Nephron progenitor cell (in vitro differentiated cells): ENCODE measurements around the gene UNCX.

Experiments used
- DNase-seq: peaks from one replicate; pipeline ENCODE4 v3.0.0; 2021
- H3K27ac Mint-ChIP-seq: 2 replicates; pipeline ENCODE4 v1.8.0; 2021; ENCODE audit warnings: mild to moderate bottlenecking, moderate library complexity, mixed read lengths
- H3K27me3 Mint-ChIP-seq: 2 replicates; pipeline ENCODE4 v1.8.0; 2021; ENCODE audit warnings: mild to moderate bottlenecking, low read depth, mixed read lengths; ENCODE audit not compliant: poor library complexity
- H3K36me3 Mint-ChIP-seq: 2 replicates; pipeline ENCODE4 v1.8.0; 2021; ENCODE audit warnings: low read depth, mixed read lengths
- H3K4me1 Mint-ChIP-seq: 2 replicates; pipeline ENCODE4 v1.8.0; 2021; ENCODE audit warnings: mixed read lengths
- H3K4me3 Mint-ChIP-seq: 2 replicates; pipeline ENCODE4 v1.8.0; 2021; ENCODE audit warnings: mild to moderate bottlenecking, moderate library complexity, mixed read lengths
- H3K9me3 Mint-ChIP-seq: 2 replicates; pipeline ENCODE4 v1.8.0; 2021; ENCODE audit warnings: mild to moderate bottlenecking, moderate library complexity, mixed read lengths
- TF ChIP-seq, protein P1 (sequence below): fragments of 200-600 bp; sonication (generic); IDR thresholded peaks from 2 replicates; pipeline ENCODE4 v1.5.0; 2021; ENCODE audit warnings: antibody characterized with exemption

UNCX gene

DNA sequence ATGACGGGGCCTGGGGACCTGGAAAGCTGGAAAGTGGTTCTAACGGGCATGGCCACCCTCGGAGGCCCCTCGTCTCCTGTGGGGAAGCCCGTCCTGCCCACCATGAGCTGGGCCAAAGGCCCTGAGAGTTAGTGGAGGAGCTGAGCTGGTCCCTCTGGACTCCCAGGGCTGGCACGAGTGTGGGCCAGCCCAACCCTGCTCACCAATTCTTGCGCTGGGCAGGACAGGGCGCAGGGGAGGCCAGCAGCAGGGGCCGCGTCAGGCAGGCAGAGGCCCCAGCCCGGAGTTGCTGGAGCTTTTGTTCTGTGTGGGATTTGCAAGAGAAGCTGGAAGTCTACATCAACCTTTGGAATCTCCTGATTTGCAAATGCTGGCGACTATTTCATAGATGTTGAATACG lies 29.8 kb downstream of the UNCX start:
- Mint-ChIP-seq H3K4me3 (no peak overlapping the region), H3K36me3 (no peaks in the 10 kb centered on the region), H3K4me1 (peaks cover 7% of the 10 kb centered on the region), H3K27ac (no peak overlapping the region), H3K9me3 (no peaks in the 10 kb centered on the region), H3K27me3 (peaks cover 57% of the 10 kb centered on the region)
- TF ChIP-seq, protein P1, sequence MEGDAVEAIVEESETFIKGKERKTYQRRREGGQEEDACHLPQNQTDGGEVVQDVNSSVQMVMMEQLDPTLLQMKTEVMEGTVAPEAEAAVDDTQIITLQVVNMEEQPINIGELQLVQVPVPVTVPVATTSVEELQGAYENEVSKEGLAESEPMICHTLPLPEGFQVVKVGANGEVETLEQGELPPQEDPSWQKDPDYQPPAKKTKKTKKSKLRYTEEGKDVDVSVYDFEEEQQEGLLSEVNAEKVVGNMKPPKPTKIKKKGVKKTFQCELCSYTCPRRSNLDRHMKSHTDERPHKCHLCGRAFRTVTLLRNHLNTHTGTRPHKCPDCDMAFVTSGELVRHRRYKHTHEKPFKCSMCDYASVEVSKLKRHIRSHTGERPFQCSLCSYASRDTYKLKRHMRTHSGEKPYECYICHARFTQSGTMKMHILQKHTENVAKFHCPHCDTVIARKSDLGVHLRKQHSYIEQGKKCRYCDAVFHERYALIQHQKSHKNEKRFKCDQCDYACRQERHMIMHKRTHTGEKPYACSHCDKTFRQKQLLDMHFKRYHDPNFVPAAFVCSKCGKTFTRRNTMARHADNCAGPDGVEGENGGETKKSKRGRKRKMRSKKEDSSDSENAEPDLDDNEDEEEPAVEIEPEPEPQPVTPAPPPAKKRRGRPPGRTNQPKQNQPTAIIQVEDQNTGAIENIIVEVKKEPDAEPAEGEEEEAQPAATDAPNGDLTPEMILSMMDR = no peak
- DNase-seq = no peak

DNA sequence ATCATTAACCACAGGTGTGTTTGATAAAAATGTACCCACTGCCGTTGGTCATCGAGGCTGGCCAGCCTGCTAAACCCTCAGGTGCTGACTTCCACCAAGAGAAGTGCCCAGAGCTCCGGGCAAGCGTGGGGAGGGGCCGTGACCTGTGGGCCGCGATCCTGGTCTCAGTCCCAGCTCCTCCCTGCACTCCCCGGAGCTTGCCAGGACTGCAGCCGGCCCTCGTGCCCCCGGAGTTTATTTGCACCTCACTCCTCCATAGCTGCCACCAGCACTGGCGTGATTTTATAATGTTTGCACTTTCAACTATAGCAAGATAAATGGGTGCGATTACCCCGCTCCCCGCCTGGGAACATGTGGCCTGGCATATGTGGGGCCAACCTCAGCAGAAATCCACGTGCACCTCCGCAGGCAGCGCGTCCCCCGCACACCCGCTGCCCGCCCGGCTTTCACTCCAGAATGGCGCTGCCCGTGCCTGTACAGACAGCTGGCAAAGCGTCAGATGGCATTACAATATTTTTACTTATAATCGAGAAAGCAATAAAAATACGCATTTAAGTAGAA lies 30.8 kb downstream of the UNCX start:
- Mint-ChIP-seq H3K4me1 (peaks cover 7% of the 10 kb centered on the region), H3K36me3 (no peaks in the 10 kb centered on the region), H3K9me3 (no peaks in the 10 kb centered on the region), H3K27ac (no peak overlapping the region), H3K4me3 (no peak overlapping the region), H3K27me3 (peaks cover 58% of the 10 kb centered on the region)
- DNase-seq = no peak
- TF ChIP-seq, protein P1 = no peak

DNA sequence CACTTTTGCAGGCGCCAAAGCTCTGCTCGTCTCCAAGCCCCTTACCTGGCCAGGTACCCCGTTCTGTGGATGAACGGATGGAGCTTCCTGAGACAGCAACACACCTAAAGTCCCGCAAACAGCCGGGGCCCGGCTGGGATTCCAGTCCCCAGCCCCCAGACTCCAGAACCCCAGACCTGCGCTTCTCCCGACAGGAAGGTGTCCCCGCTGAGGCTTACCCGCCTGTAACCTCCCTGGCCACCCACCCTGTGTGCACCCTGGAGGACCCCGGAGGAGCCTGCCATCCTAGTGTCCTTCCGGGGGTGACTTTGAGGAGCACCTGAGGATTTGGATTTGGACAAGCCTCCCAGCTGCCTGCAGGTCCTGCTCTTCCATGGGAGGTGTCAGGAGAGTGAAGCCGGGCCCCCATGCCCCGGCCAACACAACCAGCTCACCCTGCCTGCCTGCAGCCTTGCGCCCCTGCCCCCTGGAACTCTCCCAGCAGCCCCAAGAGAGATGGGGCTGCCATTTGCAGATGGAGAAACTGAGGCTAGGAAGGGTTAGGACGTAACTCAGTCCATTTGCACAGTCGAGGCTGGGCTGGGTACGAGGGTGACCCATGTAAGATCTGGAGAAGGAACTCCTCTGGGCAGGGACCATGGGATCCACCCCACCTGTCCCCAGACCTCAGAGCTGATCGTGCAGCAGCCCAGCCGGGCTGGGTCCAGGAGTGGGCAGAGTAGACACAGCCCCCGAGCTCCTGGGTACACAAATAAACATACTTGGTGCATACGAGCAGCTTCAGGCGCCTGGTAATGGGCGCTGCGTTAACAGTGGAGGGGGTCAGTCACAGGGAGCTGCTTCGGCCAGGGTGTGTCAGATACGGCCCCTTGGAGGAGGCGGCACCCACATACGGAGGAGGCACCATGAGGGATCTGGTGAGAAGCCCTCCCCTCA lies 31.9 kb downstream of the UNCX start:
- TF ChIP-seq, protein P1 = no peak
- H3K36me3 Mint-ChIP-seq = no peaks in the 10 kb centered on the region
- no peaks in the 10 kb centered on the region for H3K9me3 Mint-ChIP-seq
- H3K4me1 Mint-ChIP-seq = peaks cover 16% of the 10 kb centered on the region
- no peak overlapping the region for H3K4me3 Mint-ChIP-seq
- no peak overlapping the region for H3K27ac Mint-ChIP-seq
- peaks cover 64% of the 10 kb centered on the region for H3K27me3 Mint-ChIP-seq
- DNase-seq = no peak

DNA sequence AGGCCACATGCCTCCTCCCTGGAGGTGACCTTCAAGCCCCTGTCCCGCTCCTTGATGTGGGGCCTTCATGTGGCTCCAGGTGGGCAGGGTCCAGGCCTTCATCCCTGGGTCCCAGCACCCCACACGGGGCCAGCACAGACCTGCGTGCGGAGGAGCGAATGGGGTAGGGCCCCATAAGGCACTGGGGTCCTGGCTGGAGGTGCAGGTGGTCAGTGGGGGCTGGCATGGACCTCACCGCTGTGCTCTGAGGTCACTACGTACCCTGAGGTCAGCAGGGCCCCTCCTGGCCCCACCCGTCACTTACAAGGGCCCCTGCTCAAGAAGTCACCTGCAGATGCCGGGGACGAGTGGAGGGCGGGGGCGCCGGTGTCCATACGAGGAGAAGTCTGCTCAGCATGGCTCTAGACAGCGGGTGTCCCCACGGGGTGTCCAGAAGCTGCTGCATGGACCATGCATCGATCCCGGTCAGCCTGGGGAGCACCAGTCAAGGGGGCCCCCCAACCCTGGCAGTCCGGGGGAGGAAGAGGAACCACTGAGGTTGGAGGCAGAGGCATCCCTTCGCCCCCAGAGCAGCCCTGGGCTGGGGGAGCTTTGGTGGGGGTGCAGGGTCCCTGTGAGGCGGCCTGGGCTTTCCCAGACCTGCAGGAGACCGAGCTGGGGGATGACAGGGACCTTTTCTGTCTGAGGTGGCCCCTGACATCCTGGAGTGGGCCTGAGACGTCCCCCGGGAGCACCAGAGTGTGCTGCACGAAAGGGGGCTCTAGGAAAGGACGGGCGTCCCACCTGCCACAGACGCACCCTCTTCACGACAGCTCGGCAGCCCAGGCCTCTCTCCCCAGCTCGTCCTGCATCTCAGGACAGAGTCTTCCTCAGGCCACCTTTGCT lies 34.6 kb downstream of the UNCX start:
- TF ChIP-seq, protein P1 = no peak
- H3K27me3 Mint-ChIP-seq = peaks cover 56% of the 10 kb centered on the region
- no peak for DNase-seq
- peaks cover 6% of the 10 kb centered on the region for H3K9me3 Mint-ChIP-seq
- no peak overlapping the region for H3K27ac Mint-ChIP-seq
- peaks cover 8% of the 10 kb centered on the region for H3K4me1 Mint-ChIP-seq
- H3K36me3 Mint-ChIP-seq = no peaks in the 10 kb centered on the region
- no peak overlapping the region for H3K4me3 Mint-ChIP-seq

DNA sequence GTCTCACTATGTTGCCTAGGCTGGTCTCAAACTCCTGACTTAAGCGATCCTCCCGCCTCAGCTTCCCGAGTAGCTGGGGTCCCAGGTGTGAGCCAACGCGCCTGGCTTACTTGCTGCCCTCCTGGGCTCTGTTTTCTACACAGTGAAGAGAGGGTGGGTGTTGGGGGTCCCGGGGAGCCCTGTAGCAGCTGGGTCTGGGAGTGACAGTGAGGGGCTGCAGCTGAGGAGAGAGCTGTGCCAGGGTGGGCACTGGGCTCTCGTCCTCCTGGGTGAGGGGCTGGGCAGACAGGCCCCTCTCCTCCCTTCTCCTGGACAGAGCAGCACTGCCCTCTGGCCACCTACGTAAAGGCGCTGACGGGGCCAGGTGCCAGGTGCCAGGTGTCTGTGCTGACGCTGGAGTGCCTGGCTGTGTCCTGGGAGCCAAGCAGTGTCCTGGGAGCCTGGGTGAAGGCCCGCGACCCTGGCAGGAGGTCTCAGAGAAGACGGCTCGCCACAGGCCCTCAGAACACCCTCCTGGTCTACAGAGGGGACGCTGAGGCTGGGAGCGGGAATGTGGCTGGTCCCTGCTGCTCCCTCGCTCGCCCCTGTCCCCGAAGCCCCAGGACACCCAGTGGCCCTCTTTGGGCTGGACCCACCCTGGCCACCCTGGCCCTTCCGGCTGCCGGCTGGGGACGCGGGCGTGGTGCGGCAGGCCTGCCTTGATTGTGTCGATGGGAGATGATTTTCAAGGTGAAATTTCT lies 35.6 kb downstream of the UNCX start:
- Mint-ChIP-seq H3K9me3 (peaks cover 6% of the 10 kb centered on the region), H3K36me3 (no peaks in the 10 kb centered on the region), H3K27ac (no peak overlapping the region), H3K4me1 (peaks cover 8% of the 10 kb centered on the region), H3K4me3 (no peak overlapping the region), H3K27me3 (peaks cover 54% of the 10 kb centered on the region)
- TF ChIP-seq, protein P1 = no peak
- no peak for DNase-seq
